Posterior vena cava (tissue), 2 donors: ENCODE data around the gene PSMD5. TPM values are rescaled to one million over a fixed set of nuclear protein-coding genes. Genes with fewer than 3 reads are reported as not detected.

Experiments
- DNase-seq: peaks from one replicate; pipeline ENCODE4 v3.0.0-alpha.2; 2020; ENCODE audit warnings: low spot score
- intact Hi-C, 2 donors: fragments of 100-400 bp; cut with DNase I; formaldehyde crosslinking; loops; one replicate each; pipeline versions ENCODE4 v1.14.1 to v1.14.2; 2022 to 2023
- total RNA-seq, 2 donors: library from RNA; stranded (reverse); fragmentation: NEBNext Ultra II Directional; extraction: Animal tissue kit (Norgen Biotek cat#: 25700); gene quantifications; one replicate each; pipeline ENCODE4 v1.2.1, GENCODE V29; 2021
- donor health status: DM: yes; HTN: yes; CAD: no.
- donor health status: DM: yes; HTN: yes; CAD: no.

PSMD5 gene
- total RNA-seq, 2 donors from 2014 or later: 31.3 to 37.5 TPM

- peak; percentile 96 for DNase-seq
- intact Hi-C loops: loop anchor here in 1 of 2 donors (5.0 kb wide), 1 partner anchor 51 kb away; the partner anchor contains the start of gene TRAF1
These were observed 33.5 kb upstream of the PSMD5 start for GRCh38 chr9:120875954-120876841.

- intact Hi-C loops: loop anchor here in 1 of 2 donors (5.0 kb wide), 1 partner anchor 52 kb away; the partner anchor contains the start of gene TRAF1
- DNase-seq: no peak
These were observed 32.9 kb upstream of the PSMD5 start for GRCh38 chr9:120875643-120875953.

- intact Hi-C loops: loop anchor here in 1 of 2 donors (5.0 kb wide), 1 partner anchor 52 kb away; the partner anchor contains the start of gene TRAF1
- peak; percentile 18 for DNase-seq
These were observed 32.5 kb upstream of the PSMD5 start for GRCh38 chr9:120875195-120875565.

- peak; percentile 11 for DNase-seq
- intact Hi-C loops: loop anchor here (1.0 to 5.0 kb wide), 2 partner anchors 24 to 53 kb away; partner anchors contain the start of gene TRAF1 (in 1 of the 2)
These were observed 31.8 kb upstream of the PSMD5 start for GRCh38 chr9:120874226-120875194.

GRCh38 chr9:120873512-120873911 lies 30.8 kb upstream of the PSMD5 start:
- intact Hi-C loops: no loop called here
- DNase-seq: no peak

GRCh38 chr9:120872791-120873502 lies 30.2 kb upstream of the PSMD5 start:
- no peak for DNase-seq
- intact Hi-C loops: no loop called here

- no peak for DNase-seq
- intact Hi-C loops: no loop called here
These were observed 27.5 kb upstream of the PSMD5 start for GRCh38 chr9:120870206-120870605.

- intact Hi-C loops: no loop called here
These were observed 27.0 kb upstream of the PSMD5 start for GRCh38 chr9:120869726-120870125.

GRCh38 chr9:120869360-120869687 lies 26.6 kb upstream of the PSMD5 start:
- intact Hi-C loops: no loop called here
- no peak for DNase-seq

More at GRCh38 chr9:120869726-120870125, 27.0 kb upstream of the PSMD5 start:
- no peak for DNase-seq

- intact Hi-C loops: no loop called here
- peak; percentile 99 for DNase-seq
These were observed 26.1 kb upstream of the PSMD5 start for GRCh38 chr9:120868676-120869359.

- DNase-seq: no peak
These were observed 25.6 kb upstream of the PSMD5 start for GRCh38 chr9:120868339-120868675.

GRCh38 chr9:120867676-120868338 lies 25.1 kb upstream of the PSMD5 start:
- intact Hi-C loops: no loop called here

More at GRCh38 chr9:120868339-120868675, 25.6 kb upstream of the PSMD5 start:
- intact Hi-C loops: no loop called here

GRCh38 chr9:120866651-120867050 lies 23.9 kb upstream of the PSMD5 start:
- intact Hi-C loops: no loop called here
- DNase-seq: no peak

More at GRCh38 chr9:120867676-120868338, 25.1 kb upstream of the PSMD5 start:
- DNase-seq: no peak

GRCh38 chr9:120865809-120866208 lies 23.1 kb upstream of the PSMD5 start:
- intact Hi-C loops: no loop called here
- no peak for DNase-seq

GRCh38 chr9:120865176-120865575 lies 22.5 kb upstream of the PSMD5 start:
- intact Hi-C loops: no loop called here
- DNase-seq: no peak

- intact Hi-C loops: no loop called here
- DNase-seq: no peak
These were observed 22.0 kb upstream of the PSMD5 start for GRCh38 chr9:120864719-120865118.

- intact Hi-C loops: no loop called here
- no peak for DNase-seq
These were observed 21.1 kb upstream of the PSMD5 start for GRCh38 chr9:120863833-120864232.

GRCh38 chr9:120862452-120862851 lies 19.7 kb upstream of the PSMD5 start:
- DNase-seq: no peak
- intact Hi-C loops: no loop called here
